Caco-2 (cell line): ENCODE results near the gene JAML. TPM values are rescaled to one million over a fixed set of nuclear protein-coding genes. Genes with fewer than 3 reads are reported as not detected.

Source experiments
- BruUV-seq: library from RNA; stranded (reverse); fragments of 400-500 nt; replicated peaks from 2 replicates; lab custom pipeline; 2021; lab: Mats Ljungman, UMichigan
- CTCF ChIA-PET: fragments of 300-600 bp; sonication (Branson Sonifier 250); formaldehyde crosslinking; loops from one replicate; lab custom pipeline; 2022; ENCODE audit warnings: antibody characterized with exemption; lab: Charles Lee
- POLR2A ChIA-PET: fragments of 300-600 bp; sonication (Branson Sonifier 250); formaldehyde crosslinking; loops from one replicate; lab custom pipeline; 2022; ENCODE audit warnings: antibody characterized with exemption; lab: Charles Lee
- DNase-seq, 2 experiments: peaks; one replicate each; pipeline versions ENCODE4 v3.0.0 to v3.0.0-alpha.2; 2020 to 2022
- H3K27me3 ChIP-seq: replicated peaks from 2 replicates; pipeline ENCODE4 v1.6.0; 2011; ENCODE audit warnings: low read length; ENCODE audit not compliant: control insufficient read depth, insufficient read depth
- H3K36me3 ChIP-seq: 2 replicates; pipeline ENCODE4 v1.5.1; 2011; ENCODE audit warnings: low read length; ENCODE audit not compliant: control insufficient read depth, insufficient read depth
- H3K4me1 ChIP-seq: fragments of 250-450 bp; sonication (Bioruptor Pico); 2 replicates; pipeline ENCODE4 v1.5.1; 2020; ENCODE audit warnings: mild to moderate bottlenecking
- H3K4me3 ChIP-seq: 2 replicates; pipeline ENCODE4 v1.5.1; 2011; ENCODE audit warnings: low read depth, mild to moderate bottlenecking, control low read depth, low read length
- H3K9me3 ChIP-seq: fragments of 250-450 bp; sonication (Bioruptor Pico); 2 replicates; pipeline ENCODE4 v1.5.1; 2020; ENCODE audit warnings: mild to moderate bottlenecking, moderate library complexity
- H3K27ac Mint-ChIP-seq: one replicate; pipeline ENCODE4 v1.8.0; 2022; ENCODE audit warnings: mixed read lengths; ENCODE audit not compliant: unreplicated experiment
- H3K27me3 Mint-ChIP-seq: one replicate; pipeline ENCODE4 v1.8.0; 2022; ENCODE audit warnings: mixed read lengths; ENCODE audit not compliant: insufficient read depth, unreplicated experiment
- H3K36me3 Mint-ChIP-seq: one replicate; pipeline ENCODE4 v1.8.0; 2022; ENCODE audit warnings: mild to moderate bottlenecking, mixed read lengths; ENCODE audit not compliant: insufficient read depth, unreplicated experiment
- H3K4me1 Mint-ChIP-seq: one replicate; pipeline ENCODE4 v1.8.0; 2022; ENCODE audit warnings: low read depth, mixed read lengths; ENCODE audit not compliant: unreplicated experiment
- H3K4me3 Mint-ChIP-seq: one replicate; pipeline ENCODE4 v1.8.0; 2022; ENCODE audit warnings: mild to moderate bottlenecking, moderate library complexity, mixed read lengths; ENCODE audit not compliant: unreplicated experiment
- H3K9me3 Mint-ChIP-seq: one replicate; pipeline ENCODE4 v1.8.0; 2022; ENCODE audit warnings: mixed read lengths; ENCODE audit not compliant: unreplicated experiment
- intact Hi-C: fragments of 100-400 bp; cut with micrococcal nuclease; formaldehyde crosslinking; loops from one replicate; pipeline ENCODE4 v1.10.0; 2022; ENCODE audit not compliant: unreplicated experiment
- total RNA-seq: library from RNA; stranded (reverse); gene quantifications from 2 replicates; pipeline ENCODE4 v1.2.3, GENCODE V29; 2022
- TF ChIP-seq, protein P1 (sequence below), 2 experiments: fragments of 200-600 bp in 1 of 2; IDR thresholded peaks; 1 replicate in 1 of 2; 2 replicates in 1 of 2; pipeline versions ENCODE4 v1.5.1 to v1.8.0; 2011 to 2022; ENCODE audit warnings: antibody characterized with exemption in 1 of 2, control low read depth in 1 of 2, inconsistent platforms in 1 of 2, low read depth in 1 of 2, low read length in 1 of 2, mild to moderate bottlenecking in 1 of 2, moderate library complexity in 1 of 2; ENCODE audit not compliant: insufficient read depth in 1 of 2, severe bottlenecking in 1 of 2, unreplicated experiment in 1 of 2

JAML gene
- total RNA-seq, 1 experiment from 2014 or later, result 8.9 TPM

GRCh38 chr11:118145285-118146227, 79.3 kb downstream of the JAML start:
- DNase-seq, result peak; percentile 96 to 99
- H3K4me1 ChIP-seq, result peaks cover 7% of the 10 kb centered on the region
- H3K4me3 ChIP-seq, result peak overlapping the region; percentile 84
- Mint-ChIP-seq H3K4me1 (peaks cover 17% of the 10 kb centered on the region), H3K9me3 (no peaks in the 10 kb centered on the region), H3K27ac (no peak overlapping the region), H3K27me3 (peaks cover 13% of the 10 kb centered on the region), H3K36me3 (no peaks in the 10 kb centered on the region), H3K4me3 (peak overlapping the region; percentile 81)
- peaks cover 2% of the 10 kb centered on the region for H3K27me3 ChIP-seq
- intact Hi-C loops, result loop anchor here (1.0 to 10.0 kb wide), 9 partner anchors 26 to 509 kb away; no protein-coding TSS in a partner anchor
- no peaks in the 10 kb centered on the region for H3K36me3 ChIP-seq
- no peaks in the 10 kb centered on the region for H3K9me3 ChIP-seq
- TF ChIP-seq, protein P1, sequence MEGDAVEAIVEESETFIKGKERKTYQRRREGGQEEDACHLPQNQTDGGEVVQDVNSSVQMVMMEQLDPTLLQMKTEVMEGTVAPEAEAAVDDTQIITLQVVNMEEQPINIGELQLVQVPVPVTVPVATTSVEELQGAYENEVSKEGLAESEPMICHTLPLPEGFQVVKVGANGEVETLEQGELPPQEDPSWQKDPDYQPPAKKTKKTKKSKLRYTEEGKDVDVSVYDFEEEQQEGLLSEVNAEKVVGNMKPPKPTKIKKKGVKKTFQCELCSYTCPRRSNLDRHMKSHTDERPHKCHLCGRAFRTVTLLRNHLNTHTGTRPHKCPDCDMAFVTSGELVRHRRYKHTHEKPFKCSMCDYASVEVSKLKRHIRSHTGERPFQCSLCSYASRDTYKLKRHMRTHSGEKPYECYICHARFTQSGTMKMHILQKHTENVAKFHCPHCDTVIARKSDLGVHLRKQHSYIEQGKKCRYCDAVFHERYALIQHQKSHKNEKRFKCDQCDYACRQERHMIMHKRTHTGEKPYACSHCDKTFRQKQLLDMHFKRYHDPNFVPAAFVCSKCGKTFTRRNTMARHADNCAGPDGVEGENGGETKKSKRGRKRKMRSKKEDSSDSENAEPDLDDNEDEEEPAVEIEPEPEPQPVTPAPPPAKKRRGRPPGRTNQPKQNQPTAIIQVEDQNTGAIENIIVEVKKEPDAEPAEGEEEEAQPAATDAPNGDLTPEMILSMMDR (IDR thresholded peaks at IDR 0.05; ENCODE audit: insufficient read depth in 1 of 2, low read depth in 1 of 2, low read length in 1 of 2, severe bottlenecking in 1 of 2, unreplicated experiment in 1 of 2), result peak; percentile 98 to 99
- ChIA-PET CTCF (interaction anchor here (0.6 to 5.8 kb wide), 2 partner anchors 27 to 661 kb away, joined by 3 to 36 read pairs; no protein-coding TSS in a partner anchor), POLR2A (no interaction called here)
- no TSS peak for BruUV-seq

DNA sequence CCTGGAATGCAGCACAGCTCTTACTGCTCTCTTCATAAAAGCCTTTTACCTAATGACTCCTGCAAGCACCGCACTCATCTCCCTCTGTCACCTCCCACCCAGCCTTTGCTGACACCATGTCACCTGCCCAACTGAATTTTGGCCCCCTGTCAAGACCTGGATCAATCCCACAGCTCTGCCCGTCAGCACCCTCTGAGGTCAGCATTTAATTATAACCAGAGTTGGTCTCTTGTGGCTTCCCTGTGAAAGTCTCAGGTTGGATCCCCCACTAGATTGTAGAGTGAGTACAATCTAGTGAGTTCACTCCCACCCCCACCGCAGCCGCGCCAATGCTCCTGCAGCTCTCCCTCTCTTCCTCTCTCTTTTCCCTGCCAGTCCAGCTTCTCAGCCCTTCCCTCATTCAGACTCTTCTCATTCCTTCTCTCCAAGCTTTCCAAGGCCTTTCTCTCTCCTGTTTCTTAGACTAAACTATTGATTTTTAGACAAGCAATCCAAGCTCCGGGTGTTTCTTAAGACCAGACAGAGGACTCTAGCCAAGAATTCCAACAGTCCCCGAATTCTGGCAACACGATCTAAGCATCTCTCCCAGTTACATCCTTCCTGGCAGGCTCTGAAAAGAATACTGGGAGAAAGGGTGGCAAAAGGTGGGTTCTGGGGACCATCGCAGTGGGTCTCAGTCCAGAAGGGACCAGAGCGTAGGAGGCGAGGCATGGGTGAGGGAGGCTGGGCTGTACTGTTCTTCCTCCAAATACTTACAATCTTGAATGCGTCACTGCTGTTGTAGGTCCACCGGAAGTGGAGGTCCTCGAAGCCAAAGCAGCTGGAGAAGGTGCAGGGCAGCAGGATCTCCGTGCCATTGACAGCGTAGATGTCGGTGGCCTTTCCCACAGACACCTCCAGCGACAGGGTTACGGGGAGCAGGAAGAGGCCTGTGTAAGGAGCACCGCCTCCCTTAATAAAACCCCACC, 80.2 kb downstream of the JAML start:
- intact Hi-C loops, result loop anchor here (1.0 to 10.0 kb wide), 10 partner anchors 27 to 510 kb away; partner anchors contain the start of gene TMPRSS4
- POLR2A ChIA-PET, result interaction anchor here (0.5 kb wide), 2 partner anchors 17 to 985 kb away, joined by 3 to 4 read pairs; no protein-coding TSS in a partner anchor
- DNase-seq, result peak in 1 of 2 experiments; percentile 33
- Mint-ChIP-seq H3K4me3 (peak overlapping the region; percentile 81), H3K36me3 (no peaks in the 10 kb centered on the region), H3K27me3 (peaks cover 12% of the 10 kb centered on the region), H3K27ac (no peak overlapping the region), H3K4me1 (peaks cover 17% of the 10 kb centered on the region), H3K9me3 (no peaks in the 10 kb centered on the region)
- CTCF ChIA-PET, result interaction anchor here (0.6 to 5.8 kb wide), 4 partner anchors 10 to 661 kb away, joined by 3 to 36 read pairs (median 3); no protein-coding TSS in a partner anchor
- no peak overlapping the region for H3K4me3 ChIP-seq
- no TSS peak for BruUV-seq
- TF ChIP-seq, protein P1 (IDR thresholded peaks at IDR 0.05; ENCODE audit: insufficient read depth in 1 of 2, low read depth in 1 of 2, low read length in 1 of 2, severe bottlenecking in 1 of 2, unreplicated experiment in 1 of 2), result no peak
- no peaks in the 10 kb centered on the region for H3K36me3 ChIP-seq
- peaks cover 7% of the 10 kb centered on the region for H3K4me1 ChIP-seq
- H3K9me3 ChIP-seq, result no peaks in the 10 kb centered on the region
- no peaks in the 10 kb centered on the region; the same call in none of the 2 replicates for H3K27me3 ChIP-seq

Other genes with a start within 250 kb of the JAML start
- 0.65 and 1.6 TPM in 2 replicates for gene IL10RA, start 238.6 kb downstream of the JAML start, total RNA-seq
- gene TMPRSS4, start 147.9 kb downstream of the JAML start, total RNA-seq, result 83.2 and 86.4 TPM in 2 replicates
- not detected in 2 replicates for gene SMIM35, start 138.0 kb downstream of the JAML start, total RNA-seq
- 0.70 TPM in 2 replicates for gene SCN4B, start 72.2 kb downstream of the JAML start, total RNA-seq
- gene SCN2B, start 48.4 kb downstream of the JAML start, total RNA-seq, result 0.09 TPM in 1 of 2 replicates, not detected in the other
- gene MPZL3, start 27.4 kb upstream of the JAML start, total RNA-seq, result 29.6 and 31.8 TPM in 2 replicates
- gene MPZL2, start 39.3 kb upstream of the JAML start, total RNA-seq, result 69.9 and 80.2 TPM in 2 replicates
- gene CD3E, start 79.7 kb upstream of the JAML start, total RNA-seq, result 0.39 TPM in 1 of 2 replicates, not detected in the other
- gene CD3D, start 117.7 kb upstream of the JAML start, total RNA-seq, result not detected in 2 replicates
- 0.16 and 0.32 TPM in 2 replicates for gene CD3G, start 119.3 kb upstream of the JAML start, total RNA-seq
- 103 and 106 TPM in 2 replicates for gene UBE4A, start 134.6 kb upstream of the JAML start, total RNA-seq
- 537 and 576 TPM in 2 replicates for gene ATP5MG, start 176.6 kb upstream of the JAML start, total RNA-seq
- gene KMT2A, start 211.5 kb upstream of the JAML start, total RNA-seq, result 93.9 and 107 TPM in 2 replicates